GM12892 (cell line): ENCODE data around the gene ZCCHC7.
A peak's percentile ranks its signal among the peaks of the same experiment; 100 is the strongest.
"Not testable (repeated sequence)": the region's sequence is repeated elsewhere in the genome, so short reads cannot be mapped to it uniquely, and the experiment has no call there.

Experiments
- DNase-seq: peaks from one replicate; pipeline ENCODE4 v3.0.0; 2011; ENCODE audit not compliant: insufficient read length
- FAIRE-seq: peaks from 2 replicates; lab custom pipeline; 2011; peaks lifted over from hg19 to GRCh38; lab: Jason Lieb, UNC
- POLR2A ChIP-seq: IDR thresholded peaks from 2 replicates; pipeline ENCODE4 v1.6.1; 2011; ENCODE audit warnings: low read depth, low read length, control low read depth
- POLR2AphosphoS5 ChIP-seq: IDR thresholded peaks from 2 replicates; pipeline ENCODE4 v1.6.1; 2011; ENCODE audit warnings: low read depth, low read length, control low read depth
- TAF1 ChIP-seq: IDR thresholded peaks from 2 replicates; pipeline ENCODE4 v1.6.1; 2011; ENCODE audit warnings: low read depth, mild to moderate bottlenecking, control low read depth, low read length, borderline replicate concordance

The ZCCHC7 gene

DNA sequence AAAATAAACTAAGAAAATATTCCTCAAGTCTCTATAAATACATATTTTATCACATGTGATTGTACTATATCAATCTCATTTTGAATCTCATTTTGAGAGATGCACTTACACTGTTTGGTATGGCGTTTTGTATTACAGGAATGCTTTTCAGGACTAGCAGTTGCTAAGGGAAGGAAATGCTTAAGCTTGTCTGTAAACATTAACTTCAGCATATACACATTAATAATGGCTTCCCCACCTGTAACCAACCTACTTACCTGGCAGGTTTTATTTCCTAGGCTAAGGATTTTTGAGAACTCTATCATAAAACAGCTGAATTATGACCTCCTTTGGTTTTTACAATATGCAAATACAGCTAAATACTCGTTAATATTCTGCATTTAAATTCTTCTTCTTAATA lies 161.2 kb downstream of the ZCCHC7 start:
- FAIRE-seq (peak; percentile 81), DNase-seq (no peak)
- no peak for TF ChIP-seq TAF1
- TF ChIP-seq POLR2AphosphoS5, result no peak
- TF ChIP-seq POLR2A, result no peak

DNA sequence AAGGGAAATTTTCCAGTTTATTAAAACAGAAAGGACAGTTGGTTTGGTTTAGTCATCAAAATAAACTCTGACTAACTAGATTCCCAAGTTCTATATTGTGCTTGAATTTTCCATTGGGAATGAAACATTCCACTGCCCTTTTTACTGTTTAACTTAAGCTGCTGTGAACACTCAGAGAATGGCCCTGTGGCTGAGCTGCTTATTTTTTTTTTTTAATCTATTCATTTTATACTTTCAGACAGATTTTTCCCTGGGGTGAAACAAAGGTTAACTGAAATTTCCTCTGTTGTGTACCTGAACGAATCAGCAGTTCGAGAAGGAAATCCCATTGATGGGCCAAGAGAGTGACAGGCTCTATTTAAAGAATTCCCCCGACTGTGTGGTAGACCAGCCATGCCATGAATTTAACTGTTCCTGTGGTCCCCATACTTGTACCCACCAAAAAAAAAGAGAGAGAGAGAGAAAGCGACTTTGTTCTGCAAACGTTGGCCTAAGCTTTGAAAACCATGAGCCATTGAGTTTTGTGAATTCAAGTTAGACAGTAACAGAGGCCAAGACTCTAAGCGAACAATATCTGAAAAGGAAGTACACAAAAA lies 163.5 kb downstream of the ZCCHC7 start:
- FAIRE-seq (peak; percentile 95), DNase-seq (no peak)
- TF ChIP-seq POLR2AphosphoS5, result 0 out of 2 replicates have a peak, but pooled peaks have one; percentile 24
- peak; percentile 34; the same call in 1 of the 2 replicates for TF ChIP-seq POLR2A
- no peak for TF ChIP-seq TAF1

DNA sequence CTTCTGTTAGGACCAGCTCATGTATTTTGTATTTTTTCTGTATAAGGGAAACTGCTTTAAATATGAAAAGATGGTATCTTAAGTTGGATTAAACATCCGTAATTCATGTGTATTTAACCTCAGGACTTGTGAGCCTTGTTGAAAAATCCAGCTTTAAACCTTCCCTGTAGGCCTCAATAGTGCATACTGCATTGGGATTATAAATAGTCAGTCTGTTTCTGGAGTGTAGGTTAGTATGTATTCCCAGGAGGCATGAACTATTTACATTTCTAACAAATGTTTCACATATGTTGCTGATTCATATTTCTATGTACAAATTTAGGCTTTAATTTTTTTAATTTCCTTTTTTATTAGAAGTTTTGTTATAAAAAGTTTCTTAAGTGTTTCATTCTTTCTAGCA lies 164.3 kb downstream of the ZCCHC7 start:
- DNase-seq, result no peak
- no peak for FAIRE-seq
- TF ChIP-seq POLR2AphosphoS5, result no peak
- no peak for TF ChIP-seq POLR2A
- no peak for TF ChIP-seq TAF1

GRCh38 chr9:37286530-37287175 lies 166.3 kb downstream of the ZCCHC7 start:
- TF ChIP-seq POLR2A (no peak), TAF1 (no peak), POLR2AphosphoS5 (no peak)
- DNase-seq, result no peak
- FAIRE-seq, result no peak

- FAIRE-seq, result no peak
- TF ChIP-seq TAF1, result no peak
- TF ChIP-seq POLR2A, result no peak
- DNase-seq, result no peak
These were observed 166.9 kb downstream of the ZCCHC7 start for GRCh38 chr9:37287317-37287716.

DNA sequence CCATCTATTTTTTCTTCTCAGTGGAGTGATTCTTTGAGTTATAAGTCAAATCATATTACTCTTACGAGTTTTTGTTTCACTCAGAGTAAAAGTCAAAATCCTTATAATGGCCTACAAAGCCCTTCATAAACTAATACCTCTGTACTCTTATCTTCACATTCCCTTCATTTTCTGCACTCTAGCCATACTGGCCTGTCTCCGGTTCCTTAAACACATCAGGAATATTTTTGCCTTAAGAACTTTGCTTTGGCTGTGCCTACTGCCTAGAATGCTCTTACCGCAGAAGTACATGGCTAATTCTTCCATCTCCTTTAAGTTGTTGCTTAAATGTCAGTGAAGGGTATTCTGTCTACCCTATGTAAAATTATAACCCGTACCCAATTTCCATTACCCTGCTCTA lies 169.3 kb downstream of the ZCCHC7 start:
- DNase-seq, result no peak
- TF ChIP-seq POLR2A (no peak), POLR2AphosphoS5 (no peak), TAF1 (no peak)
- peak; percentile 56 for FAIRE-seq

GRCh38 chr9:37290366-37290939 lies 170.1 kb downstream of the ZCCHC7 start:
- TF ChIP-seq POLR2A (no peak), POLR2AphosphoS5 (no peak), TAF1 (no peak)
- FAIRE-seq, result peak; percentile 80
- no peak for DNase-seq

- FAIRE-seq (peak; percentile 24), DNase-seq (no peak)
- no peak for TF ChIP-seq POLR2AphosphoS5
- TF ChIP-seq TAF1, result no peak
- no peak for TF ChIP-seq POLR2A
These were observed 170.6 kb downstream of the ZCCHC7 start for GRCh38 chr9:37290940-37291485.

GRCh38 chr9:37291612-37292238 lies 171.4 kb downstream of the ZCCHC7 start:
- DNase-seq, FAIRE-seq: not testable (repeated sequence)

DNA sequence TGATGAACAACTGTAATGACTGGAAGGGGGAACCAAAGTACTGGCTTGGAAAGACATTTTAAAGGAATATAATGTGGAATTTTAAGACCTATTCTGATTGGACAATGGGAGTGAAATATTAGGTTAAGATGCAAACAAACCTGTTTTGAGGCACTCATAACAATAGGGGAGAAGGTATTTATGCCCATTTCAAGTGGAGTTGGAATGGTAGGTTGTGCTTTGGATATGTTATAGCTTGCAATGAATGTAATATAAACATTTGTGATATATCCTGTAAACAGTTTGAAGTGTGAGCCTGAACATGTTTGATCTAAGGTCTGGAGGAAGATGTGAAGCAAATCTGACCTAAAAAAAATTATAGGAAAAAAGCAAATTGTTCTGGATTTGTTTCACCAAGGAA lies 172.5 kb downstream of the ZCCHC7 start:
- TF ChIP-seq POLR2A (no peak), TAF1 (no peak), POLR2AphosphoS5 (no peak)
- FAIRE-seq (no peak), DNase-seq (no peak)

- FAIRE-seq (peak; percentile 69), DNase-seq (no peak)
- TF ChIP-seq TAF1, result no peak
- TF ChIP-seq POLR2AphosphoS5, result no peak
- no peak for TF ChIP-seq POLR2A
These were observed 173.5 kb downstream of the ZCCHC7 start for GRCh38 chr9:37293664-37294524.
